Femur (tissue), 1 donor: ENCODE measurements around the gene PRKAR1A.

ENCODE experiments used
- DNase-seq: peaks from one replicate; pipeline ENCODE4 v3.0.0-alpha.2; 2017

Gene PRKAR1A

GRCh38 chr17:68544111-68544915 is 32.1 kb downstream of the PRKAR1A start:
- DNase-seq: no peak

GRCh38 chr17:68556551-68556950 is 44.3 kb downstream of the PRKAR1A start:
- no peak for DNase-seq

GRCh38 chr17:68559316-68559715 is 47.1 kb downstream of the PRKAR1A start:
- DNase-seq: no peak

- no peak for DNase-seq
These were observed 48.9 kb downstream of the PRKAR1A start for GRCh38 chr17:68560966-68561720.

- no peak for DNase-seq
These were observed 50.5 kb downstream of the PRKAR1A start for GRCh38 chr17:68562736-68563135.

- DNase-seq: no peak
These were observed 52.3 kb downstream of the PRKAR1A start for GRCh38 chr17:68564415-68565111.

GRCh38 chr17:68565661-68566441 is 53.6 kb downstream of the PRKAR1A start:
- no peak for DNase-seq

- DNase-seq: no peak
These were observed 54.2 kb downstream of the PRKAR1A start for GRCh38 chr17:68566442-68566738.

- no peak for DNase-seq
These were observed 54.8 kb downstream of the PRKAR1A start for GRCh38 chr17:68567035-68567434.

GRCh38 chr17:68567581-68567980 is 55.4 kb downstream of the PRKAR1A start:
- DNase-seq: no peak

- no peak for DNase-seq
These were observed 56.4 kb downstream of the PRKAR1A start for GRCh38 chr17:68568581-68568980.

- DNase-seq: no peak
These were observed 57.1 kb downstream of the PRKAR1A start for GRCh38 chr17:68569346-68569745.

- no peak for DNase-seq
These were observed 58.3 kb downstream of the PRKAR1A start for GRCh38 chr17:68570526-68570925.

- no peak for DNase-seq
These were observed 60.1 kb downstream of the PRKAR1A start for GRCh38 chr17:68572138-68572842.

- no peak for DNase-seq
These were observed 61.1 kb downstream of the PRKAR1A start for GRCh38 chr17:68573338-68573737.

GRCh38 chr17:68576137-68576536 is 63.9 kb downstream of the PRKAR1A start:
- no peak for DNase-seq

- DNase-seq: peak; percentile 78
These were observed 64.7 kb downstream of the PRKAR1A start for GRCh38 chr17:68576811-68577496.

- DNase-seq: no peak
These were observed 65.2 kb downstream of the PRKAR1A start for GRCh38 chr17:68577497-68577821.

- no peak for DNase-seq
These were observed 66.0 kb downstream of the PRKAR1A start for GRCh38 chr17:68578236-68578635.

- DNase-seq: no peak
These were observed 67.1 kb downstream of the PRKAR1A start for GRCh38 chr17:68579194-68579927.

- DNase-seq: peak; percentile 81
These were observed 68.1 kb downstream of the PRKAR1A start for GRCh38 chr17:68580236-68580770.
